Vagina (tissue), 2 donors: Measurements from ENCODE around the gene ZNF593OS.

Source experiments
- CTCF ChIP-seq, 3 experiments: fragments of 450-650 bp in 2 of 3; fragments of 200-600 bp in 1 of 3; sonication (generic) in 1 of 3; IDR thresholded peaks; one replicate each; pipeline ENCODE4 v1.5.1; 2017 to 2019; ENCODE audit warnings: antibody characterized with exemption in 3 of 3, mild to moderate bottlenecking in 2 of 3, moderate library complexity in 2 of 3
- POLR2AphosphoS5 ChIP-seq, 2 donors: sonication (generic); formaldehyde crosslinking; IDR thresholded peaks; one replicate each; pipeline ENCODE4 v1.9.0; 2017; ENCODE audit warnings: antibody characterized with exemption in 2 of 2, mild to moderate bottlenecking in 2 of 2, low read depth in 1 of 2; ENCODE audit not compliant: insufficient read depth in 1 of 2

GRCh38 chr1:26161415-26162219, 10.0 kb downstream of the ZNF593OS start:
- TF ChIP-seq CTCF (IDR thresholded peaks at IDR 0.05) = no peak
- peak in 1 of 2 donors; percentile 22 for TF ChIP-seq POLR2AphosphoS5 (IDR thresholded peaks at IDR 0.05; ENCODE audit: insufficient read depth in 1 of 2, low read depth in 1 of 2)
